Fibroblast of skin of right quadriceps (primary cell): ENCODE data around the gene DMBX1.
A peak's percentile ranks its signal among the peaks of the same experiment; 100 is the strongest.

ENCODE experiments used
- DNase-seq: peaks from one replicate; pipeline ENCODE4 v3.0.0-alpha.2; 2013

DMBX1 gene

GRCh38 chr1:46526691-46527291, 37.2 kb downstream of the DMBX1 start:
- DNase-seq: no peak

GRCh38 chr1:46527474-46528296, 38.0 kb downstream of the DMBX1 start:
- DNase-seq: peak; percentile 62

GRCh38 chr1:46528297-46528955, 38.8 kb downstream of the DMBX1 start:
- DNase-seq: peak; percentile 35

GRCh38 chr1:46529031-46529630, 39.5 kb downstream of the DMBX1 start:
- no peak for DNase-seq

- DNase-seq: no peak
These were observed 40.7 kb downstream of the DMBX1 start for GRCh38 chr1:46530311-46530710.

GRCh38 chr1:46530791-46531409, 41.3 kb downstream of the DMBX1 start:
- no peak for DNase-seq

GRCh38 chr1:46532095-46532494, 42.5 kb downstream of the DMBX1 start:
- no peak for DNase-seq

GRCh38 chr1:46532498-46533178, 43.0 kb downstream of the DMBX1 start:
- DNase-seq: peak; percentile 60

GRCh38 chr1:46533179-46533864, 43.7 kb downstream of the DMBX1 start:
- peak; percentile 33 for DNase-seq

- no peak for DNase-seq
These were observed 45.4 kb downstream of the DMBX1 start for GRCh38 chr1:46535063-46535462.

- DNase-seq: no peak
These were observed 46.9 kb downstream of the DMBX1 start for GRCh38 chr1:46536527-46536926.

- DNase-seq: no peak
These were observed 48.0 kb downstream of the DMBX1 start for GRCh38 chr1:46537651-46538050.

GRCh38 chr1:46538147-46538546, 48.5 kb downstream of the DMBX1 start:
- no peak for DNase-seq
